Calu3 (cell line): ENCODE measurements around the gene LCNL1. TPM values are rescaled to one million over a fixed set of nuclear protein-coding genes. Genes with fewer than 3 reads are reported as not detected.

Experiments
- BruUV-seq: library from RNA; stranded (reverse); fragments of 400-500 nt; replicated peaks from 2 replicates; lab custom pipeline; 2021; lab: Mats Ljungman, UMichigan
- CTCF ChIA-PET: fragments of 300-600 bp; sonication (Branson Sonifier 250); formaldehyde crosslinking; loops from one replicate; lab custom pipeline; 2022; ENCODE audit warnings: antibody characterized with exemption; lab: Charles Lee
- DNase-seq: peaks from one replicate; pipeline ENCODE4 v3.0.0; 2022
- H3K27ac Mint-ChIP-seq: one replicate; pipeline ENCODE4 v1.8.0; 2022; ENCODE audit warnings: mixed read lengths; ENCODE audit not compliant: unreplicated experiment
- H3K27me3 Mint-ChIP-seq: one replicate; pipeline ENCODE4 v1.8.0; 2022; ENCODE audit warnings: mixed read lengths; ENCODE audit not compliant: unreplicated experiment
- H3K36me3 Mint-ChIP-seq: one replicate; pipeline ENCODE4 v1.8.0; 2022; ENCODE audit warnings: mild to moderate bottlenecking, moderate library complexity, mixed read lengths; ENCODE audit not compliant: insufficient read depth, unreplicated experiment
- H3K4me1 Mint-ChIP-seq: one replicate; pipeline ENCODE4 v1.8.0; 2022; ENCODE audit warnings: mild to moderate bottlenecking, low read depth, mixed read lengths; ENCODE audit not compliant: unreplicated experiment
- H3K4me3 Mint-ChIP-seq: one replicate; pipeline ENCODE4 v1.8.0; 2022; ENCODE audit warnings: mild to moderate bottlenecking, low read depth, moderate library complexity, mixed read lengths; ENCODE audit not compliant: unreplicated experiment
- H3K9me3 Mint-ChIP-seq: one replicate; pipeline ENCODE4 v1.8.0; 2022; ENCODE audit warnings: low read depth, mixed read lengths; ENCODE audit not compliant: unreplicated experiment
- CTCF ChIP-seq: fragments of 200-600 bp; IDR thresholded peaks from one replicate; pipeline ENCODE4 v1.8.0; 2022; ENCODE audit warnings: antibody characterized with exemption; ENCODE audit not compliant: unreplicated experiment
- intact Hi-C: fragments of 100-400 bp; cut with micrococcal nuclease; formaldehyde crosslinking; loops from one replicate; pipeline ENCODE4 v1.10.0; 2022; ENCODE audit not compliant: unreplicated experiment
- total RNA-seq: library from RNA; stranded (reverse); gene quantifications from 2 replicates; pipeline ENCODE4 v1.2.3, GENCODE V29; 2022

The LCNL1 gene
- total RNA-seq, 1 experiment from 2014 or later: not detected

DNA sequence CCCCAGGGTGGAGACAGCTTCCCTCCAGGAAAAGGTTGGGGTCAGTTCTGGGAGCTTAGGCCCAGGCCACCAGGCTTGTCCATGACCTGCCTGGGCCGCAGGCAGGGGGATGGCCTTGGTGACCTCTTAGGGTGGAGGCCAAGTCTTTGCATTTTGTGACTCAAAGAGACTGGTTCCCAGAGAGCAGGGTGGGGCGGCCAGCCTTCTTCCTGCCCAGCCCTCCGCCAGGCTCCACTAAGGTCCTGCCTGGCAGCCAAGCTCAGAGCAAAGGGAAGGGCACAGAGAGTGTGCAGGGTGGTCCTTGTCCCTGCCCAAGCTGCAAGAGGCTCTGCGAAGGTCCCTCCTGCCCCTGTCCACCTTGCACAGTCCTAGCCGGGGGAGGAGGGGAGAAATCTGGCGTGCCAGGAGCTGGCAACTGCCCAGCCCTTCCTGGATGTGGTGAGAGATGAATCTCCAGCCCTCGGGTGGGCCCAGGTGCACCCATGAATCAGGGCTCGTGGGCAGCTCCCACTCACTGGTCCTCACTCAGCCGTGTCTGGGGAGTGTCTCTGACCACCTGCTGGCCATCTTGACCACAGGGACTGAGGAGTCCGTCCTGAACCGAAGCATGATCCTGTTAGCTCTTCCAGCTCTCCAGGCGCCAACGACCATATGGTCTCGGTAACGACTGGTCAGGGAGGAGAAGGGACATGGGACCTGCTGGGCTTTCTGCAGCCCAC is 7.8 kb upstream of the LCNL1 start:
- intact Hi-C loops: no loop called here
- Mint-ChIP-seq H3K4me1 (no peaks in the 10 kb centered on the region), H3K4me3 (no peak overlapping the region), H3K27ac (no peak overlapping the region), H3K9me3 (no peaks in the 10 kb centered on the region), H3K27me3 (no peaks in the 10 kb centered on the region), H3K36me3 (no peaks in the 10 kb centered on the region)
- DNase-seq: no peak
- CTCF ChIA-PET: no interaction called here
- TF ChIP-seq CTCF: no peak
- no TSS peak for BruUV-seq

GRCh38 chr9:136975644-136976043 is 7.1 kb upstream of the LCNL1 start:
- Mint-ChIP-seq H3K4me1 (no peaks in the 10 kb centered on the region), H3K36me3 (no peaks in the 10 kb centered on the region), H3K4me3 (no peak overlapping the region), H3K9me3 (no peaks in the 10 kb centered on the region), H3K27me3 (no peaks in the 10 kb centered on the region), H3K27ac (no peak overlapping the region)
- BruUV-seq: no TSS peak
- CTCF ChIA-PET: no interaction called here
- no peak for DNase-seq
- intact Hi-C loops: no loop called here
- no peak for TF ChIP-seq CTCF

DNA sequence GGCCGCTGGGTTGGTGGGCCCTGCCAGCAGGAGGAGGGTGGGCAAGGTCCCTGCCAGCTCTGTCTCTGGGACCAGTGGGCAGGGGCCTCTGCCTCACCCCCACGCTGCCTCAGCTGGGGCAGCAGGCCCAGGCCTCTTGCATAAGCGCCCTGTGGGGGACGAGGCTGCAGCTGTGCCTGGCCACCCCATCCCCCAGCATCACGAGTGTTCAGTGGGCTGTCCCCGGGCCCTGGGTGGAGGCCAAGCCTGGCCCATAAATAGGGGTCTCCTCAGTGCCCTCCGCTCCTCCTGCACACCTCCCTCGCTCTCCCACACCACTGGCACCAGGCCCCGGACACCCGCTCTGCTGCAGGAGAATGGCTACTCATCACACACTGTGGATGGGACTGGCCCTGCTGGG is 5.6 kb upstream of the LCNL1 start, which contains the start of gene PTGDS:
TSS of gene PTGDS (plus strand) at position 282 of the 400 bp plus-strand sequence. CDS start at position 357, 75 bp downstream.
- Mint-ChIP-seq H3K4me1 (no peaks in the 10 kb centered on the region), H3K36me3 (no peaks in the 10 kb centered on the region), H3K27ac (no peak within 1 kb of the TSS), H3K27me3 (no peaks in the 10 kb centered on the region), H3K9me3 (no peaks in the 10 kb centered on the region), H3K4me3 (peak within 1 kb of the TSS; percentile 9)
- no TSS peak for BruUV-seq
- CTCF ChIA-PET: no interaction called here
- no peak for TF ChIP-seq CTCF
- intact Hi-C loops: no loop called here
- no peak for DNase-seq

DNA sequence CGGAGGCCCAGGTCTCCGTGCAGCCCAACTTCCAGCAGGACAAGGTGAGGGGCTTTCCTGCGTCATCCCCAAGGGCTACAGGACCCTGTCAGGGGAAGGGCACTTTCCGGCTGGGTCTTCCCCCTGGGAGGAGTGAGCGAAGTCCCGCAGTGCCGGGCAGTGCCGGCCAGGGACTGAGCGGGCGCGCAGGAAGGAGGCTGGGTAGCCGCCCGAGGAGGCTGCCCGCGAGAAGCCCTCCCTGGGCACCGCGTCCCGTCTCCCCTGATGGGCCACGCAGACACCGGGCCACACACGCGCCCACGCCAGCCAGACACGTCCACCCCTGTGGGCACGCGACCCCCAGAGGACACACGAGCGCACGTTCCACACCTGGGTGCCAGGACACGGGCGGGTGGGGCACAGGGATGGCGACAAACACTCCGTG is 5.1 kb upstream of the LCNL1 start:
- Mint-ChIP-seq H3K36me3 (no peaks in the 10 kb centered on the region), H3K27ac (no peak overlapping the region), H3K4me3 (peak overlapping the region; percentile 9), H3K27me3 (no peaks in the 10 kb centered on the region), H3K9me3 (no peaks in the 10 kb centered on the region), H3K4me1 (no peaks in the 10 kb centered on the region)
- CTCF ChIA-PET: interaction anchor here (0.6 to 1.5 kb wide), 3 partner anchors 18 to 151 kb away, joined by 3 to 8 read pairs (median 3); partner anchors contain the start of gene CLIC3
- DNase-seq: no peak
- no TSS peak for BruUV-seq
- no peak for TF ChIP-seq CTCF
- intact Hi-C loops: no loop called here
